ENCODE measurements around the gene FAM83D.

GRCh38 chr20:38935285-38935684, 9.1 kb downstream of the FAM83D start:
- TF ChIP-seq CTCF (IDR thresholded peaks at IDR 0.05) (no peak), POLR2A (IDR thresholded peaks at IDR 0.05) (no peak)

Data from thyroid gland (tissue), 4 donors.